Neuronal stem cell (in vitro differentiated cells): ENCODE results near the gene PRIMPOL.

ENCODE experiments used
- DNase-seq: peaks from one replicate; pipeline ENCODE4 v3.0.0-alpha.2; 2013; ENCODE audit warnings: low spot score
- H2AFZ ChIP-seq: one replicate; pipeline ENCODE4 v1.6.1; 2013; ENCODE audit warnings: mild to moderate bottlenecking, low read length, inconsistent platforms
- H2AK5ac ChIP-seq: 2 replicates; pipeline ENCODE4 v1.6.1; 2013; ENCODE audit warnings: low read depth, mild to moderate bottlenecking, inconsistent platforms, low read length, moderate library complexity, mixed read lengths
- H2BK120ac ChIP-seq: 2 replicates; pipeline ENCODE4 v1.6.1; 2013; ENCODE audit warnings: low read depth, mild to moderate bottlenecking, inconsistent platforms, low read length, moderate library complexity, mixed read lengths
- H2BK12ac ChIP-seq: one replicate; pipeline ENCODE4 v1.6.1; 2013; ENCODE audit warnings: low read length, inconsistent platforms
- H2BK15ac ChIP-seq: 2 replicates; pipeline ENCODE4 v1.6.1; 2013; ENCODE audit warnings: mild to moderate bottlenecking, low read length, inconsistent platforms, mixed read lengths
- H2BK5ac ChIP-seq: one replicate; pipeline ENCODE4 v1.6.1; 2013; ENCODE audit warnings: inconsistent platforms, mild to moderate bottlenecking, low read length, moderate library complexity
- H3K14ac ChIP-seq: one replicate; pipeline ENCODE4 v1.6.1; 2013; ENCODE audit warnings: low read length, inconsistent platforms
- H3K18ac ChIP-seq: 2 replicates; pipeline ENCODE4 v1.6.1; 2013; ENCODE audit warnings: low read length, inconsistent platforms
- H3K23ac ChIP-seq: 2 replicates; pipeline ENCODE4 v1.6.1; 2013; ENCODE audit warnings: low read depth, mild to moderate bottlenecking, mixed read lengths, low read length, inconsistent platforms; ENCODE audit not compliant: poor library complexity
- H3K27ac ChIP-seq: replicated peaks from 3 replicates; pipeline ENCODE4 v1.5.1; 2013; ENCODE audit warnings: low read length, inconsistent platforms
- H3K27me3 ChIP-seq, 3 experiments: 2 replicates each; pipeline ENCODE4 v1.6.1; 2013; ENCODE audit warnings: low read length in 3 of 3, mild to moderate bottlenecking in 2 of 3, inconsistent platforms in 1 of 3, low read depth in 1 of 3, mixed read lengths in 1 of 3, moderate library complexity in 1 of 3; ENCODE audit not compliant: control insufficient read depth in 3 of 3, insufficient read depth in 3 of 3
- H3K36me3 ChIP-seq, 2 donors: replicated peaks in 1 of 2; 2 replicates each; pipeline ENCODE4 v1.6.1; 2013; ENCODE audit warnings: low read length in 2 of 2; ENCODE audit not compliant: control insufficient read depth in 2 of 2, insufficient read depth in 2 of 2
- H3K4ac ChIP-seq: 2 replicates; pipeline ENCODE4 v1.6.1; 2013; ENCODE audit warnings: inconsistent platforms, mild to moderate bottlenecking, low read length, moderate library complexity
- H3K4me1 ChIP-seq, 2 donors: 1 replicate in 1 of 2; 2 replicates in 1 of 2; pipeline ENCODE4 v1.6.1; 2013; ENCODE audit warnings: low read length in 2 of 2, low read depth in 1 of 2; ENCODE audit not compliant: control insufficient read depth in 2 of 2, insufficient read depth in 1 of 2
- H3K4me2 ChIP-seq: one replicate; pipeline ENCODE4 v1.6.1; 2013; ENCODE audit warnings: mild to moderate bottlenecking, low read length, inconsistent platforms; ENCODE audit not compliant: insufficient read depth, poor library complexity, severe bottlenecking
- H3K4me3 ChIP-seq, 2 donors: 2 replicates each; pipeline ENCODE4 v1.5.1; 2013; ENCODE audit warnings: low read length in 2 of 2, mild to moderate bottlenecking in 2 of 2, inconsistent platforms in 1 of 2, moderate library complexity in 1 of 2
- H3K79me1 ChIP-seq: one replicate; pipeline ENCODE4 v1.6.1; 2013; ENCODE audit warnings: low read depth, mild to moderate bottlenecking, inconsistent platforms, low read length, moderate library complexity
- H3K9ac ChIP-seq: one replicate; pipeline ENCODE4 v1.6.1; 2013; ENCODE audit warnings: mild to moderate bottlenecking, low read depth, low read length, inconsistent platforms; ENCODE audit not compliant: poor library complexity
- H3K9me3 ChIP-seq, 2 donors: replicated peaks in 1 of 2; 2 replicates each; pipeline versions ENCODE3 to v1.6.1; 2013; ENCODE audit warnings: low read length in 2 of 2, mild to moderate bottlenecking in 2 of 2, inconsistent platforms in 1 of 2, low read depth in 1 of 2, mixed read lengths in 1 of 2, moderate library complexity in 1 of 2; ENCODE audit not compliant: control insufficient read depth in 2 of 2, insufficient read depth in 1 of 2
- H4K8ac ChIP-seq: one replicate; pipeline ENCODE4 v1.6.1; 2013; ENCODE audit warnings: low read depth, mild to moderate bottlenecking, inconsistent platforms, low read length, moderate library complexity
- H4K91ac ChIP-seq: one replicate; pipeline ENCODE4 v1.6.1; 2013; ENCODE audit warnings: low read length, low read depth, mild to moderate bottlenecking, inconsistent platforms; ENCODE audit not compliant: poor library complexity
- WGBS, 2 donors: extraction: QIAGEN DNeasy Blood & Tissue Kit; methylation state at CpG; one replicate each; pipeline ENCODE4 v1.1.7; 2013; ENCODE audit warnings: missing lambda C conversion rate in 2 of 2, mixed read lengths in 1 of 2; ENCODE audit not compliant: insufficient read length in 2 of 2, insufficient replicate concordance in 1 of 2; ENCODE audit errors: extremely low coverage in 2 of 2; 5-methylcytosine and 5-hydroxymethylcytosine counted together

PRIMPOL gene

GRCh38 chr4:184636897-184637296, 12.6 kb upstream of the PRIMPOL start:
- no peaks in the 10 kb centered on the region for H3K79me1 ChIP-seq
- no peak overlapping the region for H3K4me2 ChIP-seq
- H4K91ac ChIP-seq, result no peak overlapping the region
- no peak overlapping the region for H3K18ac ChIP-seq
- H2BK15ac ChIP-seq, result no peak overlapping the region
- H2BK5ac ChIP-seq, result no peak overlapping the region
- no peak overlapping the region for H3K4me3 ChIP-seq
- no peaks in the 10 kb centered on the region for H3K4me1 ChIP-seq
- H3K36me3 ChIP-seq, result peaks cover 13 to 83% of the 10 kb centered on the region in 2 donors
- no peak for DNase-seq
- no peak overlapping the region for H2BK12ac ChIP-seq
- no peak overlapping the region for H3K14ac ChIP-seq
- no peak overlapping the region for H3K9ac ChIP-seq
- no peak overlapping the region for H2AK5ac ChIP-seq
- no peak overlapping the region for H3K27ac ChIP-seq
- no peak overlapping the region for H3K23ac ChIP-seq
- H4K8ac ChIP-seq, result no peak overlapping the region
- H3K4ac ChIP-seq, result no peak overlapping the region
- no peaks in the 10 kb centered on the region for H3K27me3 ChIP-seq
- no peak overlapping the region for H2BK120ac ChIP-seq
- WGBS, 2 donors, result no CpG with 5 or more reads among the region's 4 CpGs
- H2AFZ ChIP-seq, result no peak overlapping the region
- no peaks in the 10 kb centered on the region for H3K9me3 ChIP-seq

GRCh38 chr4:184641022-184641421, 8.5 kb upstream of the PRIMPOL start:
- Histone ChIP-seq H2BK120ac (no peak overlapping the region), H3K18ac (no peak overlapping the region), H3K79me1 (peaks cover 2% of the 10 kb centered on the region), H3K36me3 (peaks cover 11 to 61% of the 10 kb centered on the region in 2 donors), H2BK5ac (no peak overlapping the region), H2AFZ (no peak overlapping the region), H3K4me2 (no peak overlapping the region), H3K14ac (no peak overlapping the region), H2BK15ac (no peak overlapping the region), H3K9ac (no peak overlapping the region), H3K23ac (no peak overlapping the region), H3K9me3 (no peaks in the 10 kb centered on the region), H3K4me1 (peaks cover 0 to 2% of the 10 kb centered on the region in 2 donors), H4K91ac (no peak overlapping the region), H3K27me3 (no peaks in the 10 kb centered on the region), H3K27ac (no peak overlapping the region), H2BK12ac (no peak overlapping the region), H4K8ac (no peak overlapping the region), H3K4ac (no peak overlapping the region), H2AK5ac (no peak overlapping the region), H3K4me3 (no peak overlapping the region)
- DNase-seq, result no peak
- WGBS, 2 donors, result no CpG with 5 or more reads among the region's 3 CpGs

- H3K18ac ChIP-seq, result no peak overlapping the region
- H3K14ac ChIP-seq, result no peak overlapping the region
- H3K4me2 ChIP-seq, result no peak overlapping the region
- no peak for DNase-seq
- H3K79me1 ChIP-seq, result peaks cover 2% of the 10 kb centered on the region
- H2AFZ ChIP-seq, result no peak overlapping the region
- H2BK15ac ChIP-seq, result no peak overlapping the region
- no peak overlapping the region for H2BK12ac ChIP-seq
- no peak overlapping the region for H3K9ac ChIP-seq
- WGBS, 2 donors, result no CpG with 5 or more reads among the region's 5 CpGs
- H3K23ac ChIP-seq, result no peak overlapping the region
- no peak overlapping the region for H3K27ac ChIP-seq
- no peak overlapping the region for H4K8ac ChIP-seq
- H3K9me3 ChIP-seq, result no peaks in the 10 kb centered on the region
- H2BK5ac ChIP-seq, result no peak overlapping the region
- no peaks in the 10 kb centered on the region for H3K27me3 ChIP-seq
- H4K91ac ChIP-seq, result no peak overlapping the region
- H2AK5ac ChIP-seq, result no peak overlapping the region
- H2BK120ac ChIP-seq, result no peak overlapping the region
- no peak overlapping the region for H3K4ac ChIP-seq
- H3K36me3 ChIP-seq, result peaks cover 8 to 61% of the 10 kb centered on the region in 2 donors
- H3K4me3 ChIP-seq, result no peak overlapping the region
- H3K4me1 ChIP-seq, result peaks cover 0 to 2% of the 10 kb centered on the region in 2 donors
These were observed 8.1 kb upstream of the PRIMPOL start for GRCh38 chr4:184641451-184641850.

GRCh38 chr4:184643731-184644130, 5.8 kb upstream of the PRIMPOL start:
- Histone ChIP-seq H3K79me1 (peaks cover 2% of the 10 kb centered on the region), H2AFZ (no peak overlapping the region), H3K27me3 (no peaks in the 10 kb centered on the region), H4K8ac (no peak overlapping the region), H3K18ac (no peak overlapping the region), H3K4me2 (no peak overlapping the region), H2BK120ac (no peak overlapping the region), H2BK15ac (no peak overlapping the region), H3K9ac (no peak overlapping the region), H3K14ac (no peak overlapping the region), H4K91ac (no peak overlapping the region), H3K36me3 (peaks cover 2 to 38% of the 10 kb centered on the region in 2 donors), H3K9me3 (no peaks in the 10 kb centered on the region), H2AK5ac (no peak overlapping the region), H3K4me1 (peaks cover 8% of the 10 kb centered on the region in 2 donors), H2BK12ac (no peak overlapping the region), H3K27ac (no peak overlapping the region), H3K4me3 (no peak overlapping the region), H3K4ac (no peak overlapping the region), H2BK5ac (no peak overlapping the region), H3K23ac (no peak overlapping the region)
- no CpG with 5 or more reads among the region's 1 CpG for WGBS, 2 donors
- DNase-seq, result no peak
